Pulmonary artery endothelial cell (primary cell): Measurements from ENCODE around the gene DNAJA2. TPM values are rescaled to one million over a fixed set of nuclear protein-coding genes. Genes with fewer than 3 reads are reported as not detected.

Experiments used
- DNase-seq: peaks from one replicate; pipeline ENCODE4 v3.0.0-alpha.2; 2011; ENCODE audit warnings: low read depth, low spot score
- total RNA-seq: library from RNA; depleted of rRNA; stranded (reverse); fragments of >200 nt; gene quantifications from 2 replicates; pipeline ENCODE4 v1.2.3, GENCODE V29; 2014

DNAJA2 gene
- total RNA-seq, 1 donor from 2014 or later, result 81.6 TPM

DNA sequence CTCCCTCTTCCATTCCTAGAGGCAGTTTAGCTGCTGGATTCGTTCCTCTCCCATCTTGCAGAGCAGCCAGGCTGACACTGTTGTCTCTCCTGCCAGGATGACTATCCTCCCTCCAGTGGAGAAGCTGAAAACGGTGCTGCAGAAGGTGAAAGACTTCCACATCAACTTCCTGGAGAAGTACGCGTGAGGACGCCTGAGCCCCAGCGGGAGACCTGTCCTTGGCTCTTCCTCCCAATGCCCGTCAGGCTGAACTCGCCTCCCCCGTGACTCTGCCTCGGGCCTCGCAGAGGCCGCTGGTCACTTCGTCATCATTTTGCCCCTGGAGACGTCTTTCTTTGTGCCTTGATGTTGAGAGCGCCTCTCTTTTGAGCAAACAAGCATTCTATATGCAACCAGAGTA lies 44.7 kb downstream of the DNAJA2 start:
- no peak for DNase-seq

DNA sequence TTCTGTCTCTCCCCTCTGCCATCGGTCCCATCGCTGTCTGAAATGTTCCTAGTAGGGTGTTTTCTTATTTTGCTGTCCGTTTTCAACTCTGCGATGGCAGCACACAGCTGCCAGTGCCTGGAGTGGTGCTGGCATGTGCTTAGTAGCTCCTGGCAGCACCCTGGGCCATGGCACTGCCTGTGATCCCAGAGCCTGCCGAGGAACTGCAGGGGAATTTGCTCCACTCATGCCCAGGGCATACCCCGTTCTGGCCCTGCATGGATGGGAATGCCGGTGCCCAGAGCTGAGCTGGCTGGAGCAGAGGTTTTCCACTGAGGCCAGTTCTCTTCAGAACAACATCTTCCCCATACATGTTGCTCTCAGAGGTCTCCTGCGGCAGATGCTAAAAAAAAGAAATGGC lies 46.2 kb downstream of the DNAJA2 start:
- no peak for DNase-seq

DNA sequence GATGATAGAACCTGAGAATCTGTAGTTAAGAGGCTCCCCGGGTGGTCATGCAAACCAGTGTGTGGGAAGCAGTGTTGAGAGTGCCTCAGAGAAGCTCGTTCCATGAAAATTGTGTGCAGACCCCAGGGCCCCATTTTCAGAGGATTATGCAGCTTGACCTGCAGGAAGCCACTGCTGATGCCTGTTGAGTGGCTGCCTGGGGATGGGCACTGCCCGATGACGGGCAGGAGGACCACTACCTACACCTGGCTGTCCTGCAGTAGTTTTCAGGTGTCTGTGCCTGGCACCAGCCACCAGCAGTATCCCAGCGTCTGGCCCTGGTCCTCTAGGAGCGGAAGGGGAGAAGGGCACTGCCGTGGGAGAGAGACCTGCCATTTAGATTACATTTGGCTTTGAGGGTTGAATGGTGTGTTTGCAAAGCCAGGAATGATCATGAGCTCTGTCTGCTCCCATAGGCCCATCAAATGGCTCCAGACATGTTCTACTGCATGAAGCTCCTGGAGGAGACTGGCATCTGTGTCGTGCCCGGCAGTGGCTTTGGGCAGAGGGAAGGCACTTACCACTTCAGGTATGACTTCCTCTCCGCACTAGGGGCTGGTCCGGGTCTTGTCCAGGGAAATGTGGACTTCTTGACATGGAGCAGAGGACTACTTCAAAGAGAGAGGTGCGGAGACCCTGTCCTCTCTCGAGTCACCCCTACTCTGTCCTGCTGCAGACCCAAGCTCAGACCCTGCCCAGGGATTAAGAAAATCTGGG lies 46.8 kb downstream of the DNAJA2 start:
- no peak for DNase-seq

DNA sequence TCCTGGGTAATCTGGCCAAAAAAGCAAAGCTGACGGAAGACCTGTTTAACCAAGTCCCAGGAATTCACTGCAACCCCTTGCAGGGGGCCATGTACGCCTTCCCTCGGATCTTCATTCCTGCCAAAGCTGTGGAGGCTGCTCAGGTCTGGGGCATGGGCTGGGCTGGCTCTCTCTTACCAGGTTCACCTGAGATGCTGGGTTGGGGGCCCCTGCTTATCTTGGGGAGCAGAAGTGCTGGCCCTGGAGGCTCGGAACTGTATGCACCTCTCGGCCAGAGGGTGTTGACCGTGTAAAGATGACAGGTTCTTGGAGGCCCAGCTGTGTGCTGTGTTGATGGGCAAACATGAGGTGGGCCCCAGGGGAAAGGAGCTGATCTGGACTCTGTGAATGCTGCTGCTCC lies 49.1 kb downstream of the DNAJA2 start:
- no peak for DNase-seq

DNA sequence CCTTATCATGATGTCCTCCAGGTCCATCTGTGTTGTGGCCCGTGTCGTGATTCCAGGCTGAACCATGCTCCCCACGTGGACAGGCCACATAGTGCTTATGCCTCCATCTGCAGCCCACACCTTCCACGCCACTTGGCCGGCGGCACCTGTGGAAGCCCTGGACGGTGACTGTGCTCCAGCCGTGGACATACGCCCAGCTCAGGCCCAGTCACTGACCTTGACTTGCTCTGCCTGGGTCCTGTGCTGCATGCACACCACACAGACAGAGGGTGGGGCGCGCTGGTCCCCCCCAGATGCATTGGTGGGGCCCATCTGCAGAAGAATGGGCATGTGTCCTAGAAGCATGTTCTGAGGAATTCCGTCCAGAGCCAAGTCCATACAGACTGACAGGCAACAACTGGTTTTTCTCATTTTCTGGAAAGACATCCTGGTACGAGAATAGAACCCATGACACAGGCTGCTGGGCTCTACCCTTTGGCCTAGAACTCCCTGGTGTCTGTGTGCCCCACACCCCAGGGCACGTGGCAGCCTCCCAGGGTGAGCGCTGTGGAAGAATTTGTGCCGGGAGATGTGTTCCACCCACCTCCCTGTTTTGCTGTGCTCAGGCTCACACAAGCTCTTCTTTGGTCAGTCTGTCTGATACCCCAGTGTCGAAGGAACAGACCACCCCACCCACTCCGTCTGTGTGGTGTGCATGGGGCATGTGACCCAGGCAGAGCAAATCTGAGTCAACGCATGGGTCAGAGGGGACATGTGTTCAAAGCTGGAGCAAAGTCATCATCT lies 49.8 kb downstream of the DNAJA2 start:
- DNase-seq, result no peak

DNA sequence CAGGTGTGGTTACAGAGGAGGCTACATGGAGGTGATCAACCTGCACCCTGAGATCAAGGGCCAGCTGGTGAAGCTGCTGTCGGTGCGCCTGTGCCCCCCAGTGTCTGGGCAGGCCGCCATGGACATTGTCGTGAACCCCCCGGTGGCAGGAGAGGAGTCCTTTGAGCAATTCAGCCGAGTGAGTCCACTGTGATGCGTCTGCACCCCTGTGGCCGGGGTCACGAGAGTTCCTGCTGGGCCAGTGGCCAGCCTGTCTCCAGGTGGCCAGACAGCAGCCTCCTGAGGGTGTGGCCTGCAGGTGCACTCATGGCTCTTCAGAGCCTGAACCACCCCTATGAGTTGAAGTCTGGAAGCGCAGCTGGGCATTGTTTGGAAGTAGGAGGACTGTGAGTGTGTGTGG lies 51.2 kb downstream of the DNAJA2 start:
- DNase-seq, result no peak

DNA sequence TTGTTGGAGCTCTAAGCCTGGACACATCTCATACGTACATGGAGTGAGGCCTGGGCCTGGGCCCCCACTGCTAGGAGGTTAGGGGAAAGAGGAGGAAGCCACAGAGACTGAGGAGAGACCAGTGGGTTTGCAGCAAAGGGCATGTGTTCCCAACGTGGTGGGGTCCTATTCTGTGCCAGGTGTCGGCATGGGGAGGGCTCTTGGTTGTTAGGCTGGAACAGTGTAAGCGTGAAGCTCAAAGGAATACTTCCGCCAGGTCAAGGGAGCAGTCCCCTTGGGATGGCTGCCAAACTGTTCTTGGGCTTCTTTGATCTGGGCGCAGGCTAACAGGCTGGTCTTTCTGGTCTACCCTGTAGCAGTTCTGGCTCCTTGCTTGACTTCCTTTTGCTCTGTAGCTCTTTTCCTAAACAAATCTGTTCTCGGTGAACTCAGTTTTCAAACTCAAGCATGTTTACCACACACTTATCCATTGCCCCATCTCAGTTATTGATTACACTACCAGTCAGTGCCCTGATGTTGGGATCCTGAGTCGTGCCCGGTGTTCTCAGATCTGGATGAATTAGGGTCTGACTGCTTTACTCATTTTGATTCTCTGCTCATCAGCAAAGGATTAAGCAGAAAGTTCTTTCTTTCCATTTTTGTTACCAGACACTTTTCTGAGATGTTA lies 52.9 kb downstream of the DNAJA2 start:
- no peak for DNase-seq

DNA sequence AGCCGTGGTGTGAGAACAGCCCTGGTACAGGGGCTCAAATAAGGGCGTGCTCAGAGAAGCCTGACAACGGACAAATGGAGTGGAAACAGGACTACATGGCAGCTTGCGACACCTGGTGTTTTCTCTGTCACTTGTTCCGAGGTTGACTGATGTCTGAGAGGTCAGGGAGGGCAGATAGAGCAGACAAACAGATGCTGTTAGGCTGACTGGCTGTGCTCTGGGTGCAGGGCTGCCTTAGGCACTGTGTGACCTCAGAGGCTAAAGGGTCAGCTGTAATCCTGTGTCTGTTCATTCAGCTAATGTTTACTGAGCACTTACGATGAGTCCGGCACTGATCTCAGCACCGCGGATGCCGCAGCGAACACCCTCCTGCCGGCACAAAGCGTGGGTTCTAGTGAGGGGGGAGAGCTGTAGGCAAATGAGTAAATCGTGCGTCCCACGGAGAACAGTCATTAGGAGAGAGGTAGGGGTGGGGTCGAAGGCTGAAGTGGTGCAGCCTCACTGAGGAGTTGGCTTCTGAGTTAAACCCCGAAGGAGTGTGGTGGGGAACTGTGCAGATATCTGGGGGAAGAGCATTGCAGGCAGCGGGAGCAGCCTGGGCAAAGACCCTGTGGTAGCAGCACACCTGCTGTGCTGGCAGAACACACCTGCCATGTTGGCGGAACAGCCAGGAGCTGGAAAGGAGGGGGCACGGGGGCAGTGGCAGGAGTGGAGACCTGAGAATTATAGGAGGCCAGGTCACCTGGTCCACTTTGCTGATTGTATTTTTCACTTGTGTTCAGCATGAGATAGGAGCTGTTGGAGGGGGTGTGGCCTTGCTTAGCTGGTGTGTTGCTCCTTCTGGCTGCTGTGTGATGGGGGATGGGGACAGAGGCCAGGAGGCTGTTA lies 54.3 kb downstream of the DNAJA2 start:
- DNase-seq, result no peak

DNA sequence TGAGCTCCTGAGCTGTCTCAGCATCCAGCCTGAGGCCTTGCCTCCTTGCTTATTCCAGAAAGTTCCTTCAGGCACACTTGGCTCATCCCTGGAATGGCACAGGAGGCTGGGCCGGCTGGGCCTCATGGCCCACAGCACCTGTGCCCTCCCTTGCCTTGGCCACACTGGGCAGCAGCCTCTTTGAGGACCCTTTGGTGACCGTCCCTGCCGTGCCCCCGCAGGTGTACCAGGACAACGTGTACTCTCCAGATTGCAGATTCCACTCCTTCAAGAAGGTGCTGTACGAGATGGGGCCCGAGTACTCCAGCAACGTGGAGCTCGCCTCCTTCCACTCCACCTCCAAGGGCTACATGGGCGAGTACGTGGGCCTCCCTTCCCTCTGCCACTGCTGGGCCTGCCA lies 55.1 kb downstream of the DNAJA2 start:
- no peak for DNase-seq

DNA sequence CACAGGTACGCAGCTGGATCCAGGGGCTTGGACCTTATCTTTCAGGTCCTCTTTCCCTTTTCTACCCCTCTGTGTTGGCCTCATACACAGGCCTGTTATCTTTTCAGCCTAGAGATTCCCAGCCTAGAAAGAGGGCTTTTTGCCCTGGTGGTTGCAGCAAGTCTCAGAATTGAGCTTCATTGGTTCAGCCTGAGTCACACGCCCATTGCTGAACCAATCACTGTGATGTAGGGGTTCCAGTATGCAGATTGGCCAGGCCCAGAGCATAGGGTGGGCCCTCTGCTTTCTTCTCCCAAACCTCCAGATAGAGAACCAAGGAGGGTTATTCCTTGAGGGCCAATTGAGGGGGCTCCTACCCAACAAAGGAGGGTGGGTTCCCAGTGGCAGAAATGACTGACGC lies 56.5 kb downstream of the DNAJA2 start:
- DNase-seq, result no peak

DNA sequence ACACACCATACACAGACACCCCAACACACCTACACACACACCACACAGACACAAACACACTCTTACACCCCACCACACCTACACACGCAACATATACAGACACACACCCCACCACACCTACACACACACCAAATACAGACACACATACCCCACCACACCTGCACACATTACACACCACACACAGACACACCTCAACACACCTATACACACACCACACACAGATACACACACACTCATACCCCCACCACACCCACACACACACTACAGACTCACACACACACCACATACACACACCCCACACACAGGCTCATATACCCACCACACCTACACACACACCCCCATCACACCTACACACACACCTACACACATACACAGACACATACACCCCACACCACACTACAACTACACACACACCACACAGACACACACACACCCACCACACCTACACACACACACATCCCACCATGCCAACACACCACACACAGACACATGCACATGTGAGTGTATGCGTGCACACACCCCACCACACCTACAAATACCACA lies 57.9 kb downstream of the DNAJA2 start:
- no peak for DNase-seq

DNA sequence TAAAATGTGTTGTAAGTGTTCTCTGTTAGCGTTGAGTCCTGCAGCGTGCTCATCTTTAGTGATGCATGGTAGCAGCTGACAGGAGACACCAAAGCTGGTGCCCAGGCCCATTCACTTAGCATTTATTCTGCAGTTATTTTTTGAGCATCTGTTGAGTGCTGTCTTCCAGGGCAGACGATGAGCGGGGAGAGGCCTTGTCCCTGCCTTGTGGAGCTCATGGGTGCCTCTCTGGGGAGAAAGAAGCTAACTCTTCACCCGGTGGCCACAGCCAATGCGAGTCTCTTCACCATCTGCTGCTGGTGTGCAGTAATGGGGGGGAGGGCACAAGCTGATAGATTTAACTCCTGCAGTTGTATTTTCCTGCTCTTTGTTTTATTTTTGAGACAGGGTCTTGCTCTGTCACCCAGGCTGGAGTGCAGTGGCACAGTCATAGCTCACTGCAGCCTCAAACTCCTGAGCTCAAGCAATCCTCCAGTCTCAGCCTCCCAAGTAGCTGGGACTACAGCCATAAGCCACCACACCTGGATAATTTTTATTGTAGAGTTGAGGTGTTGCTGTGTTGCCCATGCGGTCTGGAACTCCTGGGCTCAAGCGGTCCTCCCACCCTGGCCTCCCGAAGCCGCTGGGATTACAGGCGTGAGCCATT lies 58.8 kb downstream of the DNAJA2 start:
- no peak for DNase-seq

DNA sequence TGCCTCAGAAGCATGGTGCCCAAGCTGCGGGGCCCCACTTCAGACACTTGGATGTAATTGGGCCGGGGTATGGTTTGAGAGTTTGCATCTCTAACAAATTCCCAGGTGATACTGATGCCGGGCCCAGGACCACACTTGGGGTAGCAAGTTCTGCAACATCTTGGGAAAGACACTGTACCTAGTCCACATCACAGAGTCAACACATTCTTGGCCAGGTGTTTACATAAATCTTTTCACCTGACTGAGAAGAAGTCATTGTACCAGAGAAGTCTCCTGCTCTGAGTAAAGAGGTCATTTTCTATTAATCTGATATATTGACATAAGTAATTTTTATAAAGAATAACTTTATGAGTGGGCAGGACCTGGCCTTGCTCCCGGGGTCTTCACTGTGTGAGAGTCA lies 61.8 kb downstream of the DNAJA2 start:
- DNase-seq, result no peak

DNA sequence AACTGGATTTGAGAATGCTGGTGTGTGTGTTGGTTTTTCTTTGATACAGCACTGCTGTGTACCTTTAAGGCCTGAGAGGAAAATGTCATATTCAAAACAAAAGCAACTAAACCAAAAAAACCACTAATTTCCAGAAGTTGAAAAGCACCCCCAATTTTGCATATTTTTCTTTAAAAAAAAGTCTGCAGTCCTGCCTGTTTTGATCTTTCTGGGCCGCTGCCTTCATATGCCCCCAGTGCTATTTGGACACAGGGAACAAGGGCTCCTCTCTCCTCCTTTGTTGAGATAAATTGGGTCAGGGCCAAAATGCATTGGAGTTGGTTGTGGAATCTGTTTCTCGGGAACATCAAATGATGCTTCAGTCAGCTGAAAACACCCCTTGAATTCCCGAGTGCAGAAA lies 62.4 kb downstream of the DNAJA2 start:
- DNase-seq, result no peak

DNA sequence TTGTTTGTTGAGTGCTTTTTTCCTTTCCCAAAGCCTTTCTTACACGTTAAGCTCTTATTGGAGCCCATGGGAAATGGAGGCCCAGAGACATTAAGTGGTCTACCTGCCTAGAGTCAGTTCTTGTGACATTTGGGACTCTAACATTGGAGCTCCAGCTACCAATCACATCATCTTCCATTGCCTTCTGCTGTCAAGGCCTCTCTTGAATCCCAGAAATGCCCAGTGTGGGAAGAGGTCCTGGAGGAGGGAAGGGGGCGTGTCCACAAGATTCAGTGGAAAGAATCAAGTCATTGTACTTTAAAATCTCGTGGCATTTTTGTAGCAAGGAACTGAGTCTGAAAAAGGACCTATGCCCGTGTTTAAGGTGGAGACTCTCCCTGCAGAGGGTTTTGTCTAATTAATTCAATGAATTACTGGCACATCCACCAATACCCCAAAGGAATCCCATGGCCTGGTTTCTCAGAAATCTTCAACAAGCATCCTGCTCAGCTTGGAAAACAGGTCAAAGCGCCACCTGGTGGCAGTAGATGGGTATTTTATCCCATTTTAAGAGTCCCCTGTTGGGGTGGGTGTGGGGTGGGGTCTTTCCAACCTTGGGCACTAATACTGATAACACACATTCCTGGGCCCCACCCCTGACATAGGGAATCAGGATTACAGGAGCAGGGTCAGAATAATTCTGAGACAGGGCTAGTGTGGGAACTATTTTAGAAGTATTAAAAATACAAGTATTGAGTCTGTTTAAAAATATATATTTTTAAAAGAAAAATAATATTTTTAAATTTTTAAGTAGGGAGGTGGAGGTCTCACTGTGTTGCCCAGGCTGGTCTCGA lies 64.7 kb downstream of the DNAJA2 start:
- peak; percentile 32 for DNase-seq

DNA sequence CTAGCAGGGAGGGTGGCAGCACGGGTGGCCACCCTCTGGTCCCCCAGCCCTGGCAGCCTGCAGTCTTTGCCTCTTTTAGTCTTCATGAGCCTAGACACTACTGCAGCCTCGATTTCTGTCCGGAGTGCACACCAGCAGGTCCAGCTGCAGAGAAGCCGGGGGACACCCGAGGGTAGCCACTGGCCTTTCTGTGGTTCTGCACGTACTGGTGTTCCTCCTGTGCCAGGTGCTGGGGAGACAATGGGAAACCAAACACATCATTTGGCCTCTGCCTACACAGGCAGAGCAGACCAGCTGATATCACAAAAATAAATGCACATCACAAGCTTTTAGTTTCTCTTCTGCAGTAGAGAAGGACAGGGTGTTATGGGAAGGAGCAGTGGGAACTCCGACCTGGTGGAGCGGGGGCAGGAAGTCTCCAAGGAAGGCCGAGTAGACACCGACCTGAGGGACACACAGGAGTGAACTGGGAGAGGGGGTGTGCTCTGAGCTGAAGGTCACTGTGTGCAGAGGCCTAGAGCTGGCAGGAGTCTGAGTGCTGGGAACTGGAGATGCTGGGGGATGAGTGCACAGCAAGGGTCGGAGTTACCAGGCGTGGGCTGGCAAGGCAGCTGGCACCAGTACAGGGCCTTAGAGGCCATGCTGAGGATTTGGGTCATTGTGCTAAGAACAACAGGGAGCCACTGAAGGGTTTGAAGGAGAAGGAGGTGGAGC lies 66.3 kb downstream of the DNAJA2 start:
- DNase-seq, result no peak

DNA sequence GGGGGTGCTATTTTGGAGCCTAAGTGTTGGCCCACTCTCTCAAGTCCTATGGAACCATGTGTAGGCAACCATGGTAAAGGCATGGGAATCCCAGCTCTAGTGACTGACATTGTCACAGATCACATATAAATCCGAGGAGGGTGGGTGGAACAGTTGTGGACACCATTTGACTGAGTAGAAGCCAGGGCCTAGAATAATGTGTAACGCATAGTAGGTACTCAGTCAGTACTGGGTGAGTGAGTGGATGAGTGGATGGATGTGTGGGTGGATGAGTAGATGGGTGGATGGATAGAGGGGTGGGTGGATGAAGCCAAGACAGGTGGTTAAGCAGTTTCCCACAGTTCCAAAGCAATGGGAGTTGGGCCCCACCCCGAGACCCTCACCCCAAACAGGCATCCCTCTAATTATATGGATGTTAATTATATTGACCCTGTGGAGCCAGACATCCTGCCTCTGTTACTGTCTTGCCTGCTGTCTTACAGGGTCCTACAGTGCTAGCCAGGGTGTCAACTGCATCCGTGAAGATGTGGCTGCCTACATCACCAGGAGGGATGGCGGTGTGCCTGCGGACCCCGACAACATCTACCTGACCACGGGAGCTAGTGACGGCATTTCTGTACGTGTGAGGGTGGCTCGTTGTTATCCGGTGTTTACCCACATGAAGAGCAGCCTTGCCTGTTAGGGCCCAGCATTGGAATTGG lies 67.0 kb downstream of the DNAJA2 start:
- DNase-seq, result no peak
